GM23338 (cell line): ENCODE measurements around the gene WDR1. TPM values are rescaled to one million over a fixed set of nuclear protein-coding genes. Genes with fewer than 3 reads are reported as not detected.

Experiments
- ATAC-seq: fragments of 200-7000 bp; cut with Tn5 transposase; 3 replicates; pipeline ENCODE4 v1.9.1; 2020
- DNase-seq: peaks from one replicate; pipeline ENCODE4 v3.0.0-alpha.2; 2015; ENCODE audit warnings: low spot score
- H2AFZ ChIP-seq: fragments of 200-600 bp; sonication (generic); 2 replicates; pipeline ENCODE4 v1.8.0; 2016; ENCODE audit warnings: antibody characterized with exemption, mild to moderate bottlenecking, moderate library complexity
- H3F3A ChIP-seq: fragments of 200-600 bp; sonication (generic); replicated peaks from 2 replicates; pipeline ENCODE4 v1.8.0; 2017; ENCODE audit warnings: antibody characterized with exemption, mixed run types, low read depth
- H3K27ac ChIP-seq: fragments of 200-600 bp; sonication (generic); 2 replicates; pipeline ENCODE4 v1.6.1; 2016; ENCODE audit warnings: low read depth
- H3K27me3 ChIP-seq: fragments of 200-600 bp; sonication (generic); 2 replicates; pipeline ENCODE4 v1.8.0; 2016; ENCODE audit warnings: mild to moderate bottlenecking, mixed run types, moderate library complexity; ENCODE audit not compliant: insufficient read depth
- H3K36me3 ChIP-seq: fragments of 200-600 bp; sonication (generic); 2 replicates; pipeline ENCODE4 v1.8.0; 2016; ENCODE audit warnings: mild to moderate bottlenecking; ENCODE audit not compliant: insufficient read depth
- H3K4me1 ChIP-seq: fragments of 200-600 bp; sonication (generic); 2 replicates; pipeline ENCODE4 v1.8.0; 2016; ENCODE audit warnings: mild to moderate bottlenecking, moderate library complexity; ENCODE audit not compliant: insufficient read depth
- H3K4me2 ChIP-seq: fragments of 200-600 bp; sonication (generic); 2 replicates; pipeline ENCODE4 v1.7.1; 2017; ENCODE audit warnings: mixed run types
- H3K4me3 ChIP-seq: fragments of 200-600 bp; sonication (generic); 2 replicates; pipeline ENCODE4 v1.6.1; 2016; ENCODE audit warnings: mixed run types
- H3K79me2 ChIP-seq: fragments of 200-600 bp; sonication (generic); replicated peaks from 2 replicates; pipeline ENCODE4 v1.8.0; 2017; ENCODE audit warnings: mild to moderate bottlenecking; ENCODE audit not compliant: insufficient read depth
- H3K9me2 ChIP-seq: fragments of 200-600 bp; sonication (generic); 2 replicates; pipeline ENCODE4 v1.8.0; 2017; ENCODE audit not compliant: insufficient read depth
- H4K20me1 ChIP-seq: fragments of 200-600 bp; sonication (generic); replicated peaks from 2 replicates; pipeline ENCODE4 v1.8.0; 2017; ENCODE audit warnings: mild to moderate bottlenecking; ENCODE audit not compliant: insufficient read depth
- H3K27ac Mint-ChIP-seq: 2 replicates; pipeline ENCODE4 v1.8.0; 2020; ENCODE audit warnings: inconsistent platforms, mild to moderate bottlenecking, moderate library complexity, mixed read lengths
- H3K27me3 Mint-ChIP-seq: 3 replicates; pipeline ENCODE4 v1.8.0; 2022; ENCODE audit warnings: low read depth, mild to moderate bottlenecking, moderate library complexity, mixed read lengths, inconsistent platforms; ENCODE audit not compliant: insufficient read depth, poor library complexity
- H3K36me3 Mint-ChIP-seq: 3 replicates; pipeline ENCODE4 v1.8.0; 2021; ENCODE audit warnings: low read depth, mild to moderate bottlenecking, inconsistent platforms, moderate library complexity, mixed read lengths
- H3K4me1 Mint-ChIP-seq: 3 replicates; pipeline ENCODE4 v1.8.0; 2020; ENCODE audit warnings: mild to moderate bottlenecking, inconsistent platforms, mixed read lengths
- H3K4me3 Mint-ChIP-seq: 3 replicates; pipeline ENCODE4 v1.8.0; 2021; ENCODE audit warnings: moderate library complexity, mild to moderate bottlenecking, inconsistent platforms, mixed read lengths
- H3K9me3 Mint-ChIP-seq: 3 replicates; pipeline ENCODE4 v1.8.0; 2020; ENCODE audit warnings: moderate library complexity, mild to moderate bottlenecking, inconsistent platforms, mixed read lengths
- CREB1 ChIP-seq: fragments of 250-450 bp; sonication (Bioruptor Pico); IDR thresholded peaks from 2 replicates; pipeline ENCODE4 v1.5.0; 2020; ENCODE audit warnings: low read depth, mild to moderate bottlenecking, moderate library complexity
- EZH2phosphoT487 ChIP-seq: fragments of 200-600 bp; sonication (generic); IDR thresholded peaks from one replicate; pipeline ENCODE4 v1.8.1; 2018; ENCODE audit warnings: antibody characterized with exemption; ENCODE audit not compliant: unreplicated experiment
- JUNB ChIP-seq: IDR thresholded peaks from one replicate; pipeline ENCODE4 v1.6.1; 2016; ENCODE audit warnings: antibody characterized with exemption; ENCODE audit not compliant: unreplicated experiment
- NANOG ChIP-seq: IDR thresholded peaks from 2 replicates; pipeline ENCODE4 v1.6.1; 2016; ENCODE audit warnings: antibody characterized with exemption, borderline replicate concordance
- POLR2AphosphoS5 ChIP-seq: IDR thresholded peaks from 2 replicates; pipeline ENCODE4 v1.6.1; 2016; ENCODE audit warnings: antibody characterized with exemption, low read depth
- ZNF114 ChIP-seq: fragments of 250-450 bp; sonication (Bioruptor Pico); IDR thresholded peaks from 2 replicates; pipeline ENCODE4 v1.5.0; 2020; ENCODE audit warnings: mild to moderate bottlenecking, moderate library complexity
- ZNF331 ChIP-seq: fragments of 250-450 bp; sonication (Bioruptor Pico); IDR thresholded peaks from 2 replicates; pipeline ENCODE4 v1.5.0; 2020; ENCODE audit warnings: low read depth, mild to moderate bottlenecking, moderate library complexity
- polyA plus RNA-seq: library from polyadenylated mRNA; unstranded; fragments of >200 nt; fragmentation: Nextera tagmentation; extraction: Ambion mirVana; gene quantifications from 2 replicates; pipeline ENCODE4 v1.2.1, GENCODE V29; 2016
- total RNA-seq: library from RNA; depleted of rRNA; stranded (reverse); fragments of >200 nt; shearing (Covaris generic); gene quantifications from 2 replicates; pipeline ENCODE4 v1.2.3, GENCODE V29; 2014
- TF ChIP-seq, protein P1 (sequence below): fragments of 250-450 bp; sonication (Bioruptor Pico); IDR thresholded peaks from 2 replicates; pipeline ENCODE4 v1.5.0; 2020; ENCODE audit warnings: mild to moderate bottlenecking, moderate library complexity
- TF ChIP-seq, protein P2 (sequence below): IDR thresholded peaks from one replicate; pipeline ENCODE4 v1.6.1; 2018; ENCODE audit warnings: antibody characterized with exemption; ENCODE audit not compliant: unreplicated experiment
- TF ChIP-seq, protein P3 (sequence below), 2 experiments: fragments of 200-600 bp in 1 of 2; sonication (generic) in 1 of 2; conservative IDR thresholded peaks; 2 replicates each; pipeline versions ENCODE4 v1.5.1 to v1.6.1; 2016 to 2017; ENCODE audit warnings: antibody characterized with exemption in 2 of 2, low read depth in 2 of 2, mild to moderate bottlenecking in 2 of 2, moderate library complexity in 1 of 2

WDR1 gene
- total and polyA plus RNA-seq, 2 experiments from 2014 or later: 93.2 to 248 TPM

DNA sequence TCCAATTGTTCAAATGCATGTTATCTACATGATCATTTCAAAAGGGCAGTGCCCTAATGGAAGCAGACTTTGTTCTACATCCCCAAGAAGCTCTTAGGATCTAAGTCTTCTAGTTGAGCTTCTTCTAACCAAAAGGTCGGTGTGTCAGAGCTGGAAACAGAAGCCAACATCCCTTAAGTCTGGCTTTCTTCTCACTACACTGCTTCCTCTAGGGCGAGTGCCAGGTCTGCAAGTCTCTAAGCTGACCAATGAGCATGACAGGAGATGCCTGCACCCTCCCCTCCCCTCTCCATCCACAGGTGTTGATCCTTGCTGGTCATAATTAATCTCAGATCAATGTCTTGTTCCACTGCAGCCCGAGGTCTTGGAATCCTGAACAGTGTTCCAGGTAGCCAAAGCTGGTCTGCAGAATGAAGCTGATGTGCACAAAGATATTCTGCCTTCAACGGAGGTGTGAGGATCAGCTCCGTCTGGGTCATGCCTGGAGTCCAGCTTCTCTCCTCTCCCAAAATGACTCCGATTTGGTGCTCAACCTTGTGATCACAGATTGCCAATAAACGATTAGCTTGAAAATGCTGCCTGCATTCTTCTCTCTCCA lies 44.1 kb downstream of the WDR1 start:
- H3K36me3 Mint-ChIP-seq: peaks cover 59% of the 10 kb centered on the region
- DNase-seq: no peak
- no peaks in the 10 kb centered on the region for H3K4me1 ChIP-seq
- H3K27me3 ChIP-seq: no peaks in the 10 kb centered on the region
- H3K4me1 Mint-ChIP-seq: peaks cover 6% of the 10 kb centered on the region
- H3K27ac Mint-ChIP-seq: no peak overlapping the region
- no peak overlapping the region for H3K4me2 ChIP-seq
- H3K9me3 Mint-ChIP-seq: no peaks in the 10 kb centered on the region
- H3K27me3 Mint-ChIP-seq: peaks cover 10% of the 10 kb centered on the region
- H3K27ac ChIP-seq: no peak overlapping the region; the same call in 1 of the 2 replicates
- H3K4me3 Mint-ChIP-seq: no peak overlapping the region
- H3K36me3 ChIP-seq: peaks cover 17% of the 10 kb centered on the region
- H3K79me2 ChIP-seq: no peaks in the 10 kb centered on the region
- TF ChIP-seq ZNF114 (CRISPR knock-in tag) (no peak), POLR2AphosphoS5 (0 out of 2 replicates have a peak, but pooled peaks have one; percentile 29)
- no peaks in the 10 kb centered on the region; the same call in none of the 2 replicates for H4K20me1 ChIP-seq
- no peaks in the 10 kb centered on the region for H3F3A ChIP-seq
- ATAC-seq: peak; percentile 20
- no peaks in the 10 kb centered on the region for H3K9me2 ChIP-seq
- H2AFZ ChIP-seq: no peak overlapping the region
- no peak overlapping the region for H3K4me3 ChIP-seq

DNA sequence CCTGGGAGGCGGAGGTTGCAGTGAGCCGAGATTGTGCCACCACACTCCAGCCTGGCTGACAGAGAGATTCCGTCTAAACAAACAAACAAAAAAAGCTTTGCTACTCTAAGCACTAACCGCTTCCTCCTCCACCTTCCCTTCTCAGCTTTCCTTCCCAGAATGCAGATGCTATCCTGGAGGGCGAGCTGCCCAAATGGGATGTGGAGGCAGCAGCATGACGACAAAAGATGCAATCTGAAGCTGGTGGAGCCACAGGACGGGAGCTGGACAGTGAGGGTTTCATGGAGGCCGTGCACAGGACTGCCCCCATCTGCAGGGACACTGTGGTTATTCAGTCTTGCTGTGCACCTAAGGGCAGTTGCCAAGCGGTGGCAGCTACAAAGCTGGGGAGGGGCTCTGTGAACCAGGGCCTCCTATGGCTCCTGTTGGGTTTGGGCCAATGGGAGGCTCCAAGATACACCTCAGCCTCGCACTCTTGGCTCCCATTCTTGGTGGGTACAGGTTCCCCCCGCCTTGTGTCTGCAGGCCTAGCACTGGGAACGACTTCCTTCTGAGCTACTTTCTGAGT lies 47.4 kb downstream of the WDR1 start:
- DNase-seq: no peak
- Histone ChIP-seq H3K36me3 (peaks cover 3% of the 10 kb centered on the region), H3K27ac (no peak overlapping the region), H3F3A (no peaks in the 10 kb centered on the region), H3K79me2 (no peaks in the 10 kb centered on the region), H3K4me1 (no peaks in the 10 kb centered on the region; the same call in 1 of the 2 replicates), H3K4me2 (no peak overlapping the region), H4K20me1 (no peaks in the 10 kb centered on the region; the same call in none of the 2 replicates), H3K27me3 (no peaks in the 10 kb centered on the region), H3K9me2 (no peaks in the 10 kb centered on the region), H2AFZ (no peak overlapping the region), H3K4me3 (no peak overlapping the region)
- no peak overlapping the region for H3K27ac Mint-ChIP-seq
- H3K9me3 Mint-ChIP-seq: no peaks in the 10 kb centered on the region
- H3K4me1 Mint-ChIP-seq: peaks cover 7% of the 10 kb centered on the region
- no peak overlapping the region for H3K4me3 Mint-ChIP-seq
- H3K36me3 Mint-ChIP-seq: peaks cover 31% of the 10 kb centered on the region
- ATAC-seq: peak; percentile 30
- H3K27me3 Mint-ChIP-seq: peaks cover 14% of the 10 kb centered on the region
- TF ChIP-seq JUNB (no peak), CREB1 (CRISPR knock-in tag) (no peak), NANOG (no peak), ZNF114 (CRISPR knock-in tag) (no peak), ZNF331 (CRISPR knock-in tag) (no peak), EZH2phosphoT487 (no peak)
- TF ChIP-seq, protein P1, sequence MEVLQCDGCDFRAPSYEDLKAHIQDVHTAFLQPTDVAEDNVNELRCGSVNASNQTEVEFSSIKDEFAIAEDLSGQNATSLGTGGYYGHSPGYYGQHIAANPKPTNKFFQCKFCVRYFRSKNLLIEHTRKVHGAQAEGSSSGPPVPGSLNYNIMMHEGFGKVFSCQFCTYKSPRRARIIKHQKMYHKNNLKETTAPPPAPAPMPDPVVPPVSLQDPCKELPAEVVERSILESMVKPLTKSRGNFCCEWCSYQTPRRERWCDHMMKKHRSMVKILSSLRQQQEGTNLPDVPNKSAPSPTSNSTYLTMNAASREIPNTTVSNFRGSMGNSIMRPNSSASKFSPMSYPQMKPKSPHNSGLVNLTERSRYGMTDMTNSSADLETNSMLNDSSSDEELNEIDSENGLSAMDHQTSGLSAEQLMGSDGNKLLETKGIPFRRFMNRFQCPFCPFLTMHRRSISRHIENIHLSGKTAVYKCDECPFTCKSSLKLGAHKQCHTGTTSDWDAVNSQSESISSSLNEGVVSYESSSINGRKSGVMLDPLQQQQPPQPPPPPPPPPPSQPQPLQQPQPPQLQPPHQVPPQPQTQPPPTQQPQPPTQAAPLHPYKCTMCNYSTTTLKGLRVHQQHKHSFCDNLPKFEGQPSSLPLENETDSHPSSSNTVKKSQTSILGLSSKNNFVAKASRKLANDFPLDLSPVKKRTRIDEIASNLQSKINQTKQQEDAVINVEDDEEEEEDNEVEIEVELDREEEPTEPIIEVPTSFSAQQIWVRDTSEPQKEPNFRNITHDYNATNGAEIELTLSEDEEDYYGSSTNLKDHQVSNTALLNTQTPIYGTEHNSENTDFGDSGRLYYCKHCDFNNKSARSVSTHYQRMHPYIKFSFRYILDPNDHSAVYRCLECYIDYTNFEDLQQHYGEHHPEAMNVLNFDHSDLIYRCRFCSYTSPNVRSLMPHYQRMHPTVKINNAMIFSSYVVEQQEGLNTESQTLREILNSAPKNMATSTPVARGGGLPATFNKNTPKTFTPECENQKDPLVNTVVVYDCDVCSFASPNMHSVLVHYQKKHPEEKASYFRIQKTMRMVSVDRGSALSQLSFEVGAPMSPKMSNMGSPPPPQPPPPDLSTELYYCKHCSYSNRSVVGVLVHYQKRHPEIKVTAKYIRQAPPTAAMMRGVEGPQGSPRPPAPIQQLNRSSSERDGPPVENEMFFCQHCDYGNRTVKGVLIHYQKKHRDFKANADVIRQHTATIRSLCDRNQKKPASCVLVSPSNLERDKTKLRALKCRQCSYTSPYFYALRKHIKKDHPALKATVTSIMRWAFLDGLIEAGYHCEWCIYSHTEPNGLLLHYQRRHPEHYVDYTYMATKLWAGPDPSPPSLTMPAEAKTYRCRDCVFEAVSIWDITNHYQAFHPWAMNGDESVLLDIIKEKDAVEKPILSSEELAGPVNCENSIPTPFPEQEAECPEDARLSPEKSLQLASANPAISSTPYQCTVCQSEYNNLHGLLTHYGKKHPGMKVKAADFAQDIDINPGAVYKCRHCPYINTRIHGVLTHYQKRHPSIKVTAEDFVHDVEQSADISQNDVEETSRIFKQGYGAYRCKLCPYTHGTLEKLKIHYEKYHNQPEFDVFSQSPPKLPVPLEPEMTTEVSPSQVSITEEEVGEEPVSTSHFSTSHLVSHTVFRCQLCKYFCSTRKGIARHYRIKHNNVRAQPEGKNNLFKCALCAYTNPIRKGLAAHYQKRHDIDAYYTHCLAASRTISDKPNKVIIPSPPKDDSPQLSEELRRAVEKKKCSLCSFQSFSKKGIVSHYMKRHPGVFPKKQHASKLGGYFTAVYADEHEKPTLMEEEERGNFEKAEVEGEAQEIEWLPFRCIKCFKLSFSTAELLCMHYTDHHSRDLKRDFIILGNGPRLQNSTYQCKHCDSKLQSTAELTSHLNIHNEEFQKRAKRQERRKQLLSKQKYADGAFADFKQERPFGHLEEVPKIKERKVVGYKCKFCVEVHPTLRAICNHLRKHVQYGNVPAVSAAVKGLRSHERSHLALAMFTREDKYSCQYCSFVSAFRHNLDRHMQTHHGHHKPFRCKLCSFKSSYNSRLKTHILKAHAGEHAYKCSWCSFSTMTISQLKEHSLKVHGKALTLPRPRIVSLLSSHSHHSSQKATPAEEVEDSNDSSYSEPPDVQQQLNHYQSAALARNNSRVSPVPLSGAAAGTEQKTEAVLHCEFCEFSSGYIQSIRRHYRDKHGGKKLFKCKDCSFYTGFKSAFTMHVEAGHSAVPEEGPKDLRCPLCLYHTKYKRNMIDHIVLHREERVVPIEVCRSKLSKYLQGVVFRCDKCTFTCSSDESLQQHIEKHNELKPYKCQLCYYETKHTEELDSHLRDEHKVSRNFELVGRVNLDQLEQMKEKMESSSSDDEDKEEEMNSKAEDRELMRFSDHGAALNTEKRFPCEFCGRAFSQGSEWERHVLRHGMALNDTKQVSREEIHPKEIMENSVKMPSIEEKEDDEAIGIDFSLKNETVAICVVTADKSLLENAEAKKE (CRISPR knock-in tag): no peak
- TF ChIP-seq, protein P2, sequence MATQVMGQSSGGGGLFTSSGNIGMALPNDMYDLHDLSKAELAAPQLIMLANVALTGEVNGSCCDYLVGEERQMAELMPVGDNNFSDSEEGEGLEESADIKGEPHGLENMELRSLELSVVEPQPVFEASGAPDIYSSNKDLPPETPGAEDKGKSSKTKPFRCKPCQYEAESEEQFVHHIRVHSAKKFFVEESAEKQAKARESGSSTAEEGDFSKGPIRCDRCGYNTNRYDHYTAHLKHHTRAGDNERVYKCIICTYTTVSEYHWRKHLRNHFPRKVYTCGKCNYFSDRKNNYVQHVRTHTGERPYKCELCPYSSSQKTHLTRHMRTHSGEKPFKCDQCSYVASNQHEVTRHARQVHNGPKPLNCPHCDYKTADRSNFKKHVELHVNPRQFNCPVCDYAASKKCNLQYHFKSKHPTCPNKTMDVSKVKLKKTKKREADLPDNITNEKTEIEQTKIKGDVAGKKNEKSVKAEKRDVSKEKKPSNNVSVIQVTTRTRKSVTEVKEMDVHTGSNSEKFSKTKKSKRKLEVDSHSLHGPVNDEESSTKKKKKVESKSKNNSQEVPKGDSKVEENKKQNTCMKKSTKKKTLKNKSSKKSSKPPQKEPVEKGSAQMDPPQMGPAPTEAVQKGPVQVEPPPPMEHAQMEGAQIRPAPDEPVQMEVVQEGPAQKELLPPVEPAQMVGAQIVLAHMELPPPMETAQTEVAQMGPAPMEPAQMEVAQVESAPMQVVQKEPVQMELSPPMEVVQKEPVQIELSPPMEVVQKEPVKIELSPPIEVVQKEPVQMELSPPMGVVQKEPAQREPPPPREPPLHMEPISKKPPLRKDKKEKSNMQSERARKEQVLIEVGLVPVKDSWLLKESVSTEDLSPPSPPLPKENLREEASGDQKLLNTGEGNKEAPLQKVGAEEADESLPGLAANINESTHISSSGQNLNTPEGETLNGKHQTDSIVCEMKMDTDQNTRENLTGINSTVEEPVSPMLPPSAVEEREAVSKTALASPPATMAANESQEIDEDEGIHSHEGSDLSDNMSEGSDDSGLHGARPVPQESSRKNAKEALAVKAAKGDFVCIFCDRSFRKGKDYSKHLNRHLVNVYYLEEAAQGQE: no peak
- TF ChIP-seq, protein P3, sequence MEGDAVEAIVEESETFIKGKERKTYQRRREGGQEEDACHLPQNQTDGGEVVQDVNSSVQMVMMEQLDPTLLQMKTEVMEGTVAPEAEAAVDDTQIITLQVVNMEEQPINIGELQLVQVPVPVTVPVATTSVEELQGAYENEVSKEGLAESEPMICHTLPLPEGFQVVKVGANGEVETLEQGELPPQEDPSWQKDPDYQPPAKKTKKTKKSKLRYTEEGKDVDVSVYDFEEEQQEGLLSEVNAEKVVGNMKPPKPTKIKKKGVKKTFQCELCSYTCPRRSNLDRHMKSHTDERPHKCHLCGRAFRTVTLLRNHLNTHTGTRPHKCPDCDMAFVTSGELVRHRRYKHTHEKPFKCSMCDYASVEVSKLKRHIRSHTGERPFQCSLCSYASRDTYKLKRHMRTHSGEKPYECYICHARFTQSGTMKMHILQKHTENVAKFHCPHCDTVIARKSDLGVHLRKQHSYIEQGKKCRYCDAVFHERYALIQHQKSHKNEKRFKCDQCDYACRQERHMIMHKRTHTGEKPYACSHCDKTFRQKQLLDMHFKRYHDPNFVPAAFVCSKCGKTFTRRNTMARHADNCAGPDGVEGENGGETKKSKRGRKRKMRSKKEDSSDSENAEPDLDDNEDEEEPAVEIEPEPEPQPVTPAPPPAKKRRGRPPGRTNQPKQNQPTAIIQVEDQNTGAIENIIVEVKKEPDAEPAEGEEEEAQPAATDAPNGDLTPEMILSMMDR (conservative IDR thresholded peaks at IDR 0.05; ENCODE audit: low read depth in 2 of 2): no peak
